HepG2 (cell line): ENCODE data around the gene LGALS4. TPM values are rescaled to one million over a fixed set of nuclear protein-coding genes. Genes with fewer than 3 reads are reported as not detected.

Experiments
- ASH2L ChIP-seq: fragments of 300-600, 200-600 bp; sonication (generic); IDR thresholded peaks from 2 replicates; pipeline ENCODE4 v1.7.0; 2017; ENCODE audit warnings: low read depth, mild to moderate bottlenecking, moderate library complexity, mixed read lengths, low read length; ENCODE audit not compliant: insufficient read length
- CEBPB ChIP-seq: IDR thresholded peaks from 2 replicates; pipeline ENCODE4 v1.6.1; 2011; ENCODE audit warnings: low read depth, low read length, improper control_type of control experiment, borderline replicate concordance
- CHCHD3 ChIP-seq: sonication (generic); formaldehyde crosslinking; IDR thresholded peaks from 2 replicates; pipeline ENCODE4 v1.8.0; 2022; ENCODE audit warnings: mild to moderate bottlenecking, missing genetic modification reagents, moderate library complexity
- FOXJ3 ChIP-seq: sonication (generic); formaldehyde crosslinking; IDR thresholded peaks from 2 replicates; pipeline ENCODE4 v1.4.0; 2020; ENCODE audit warnings: missing genetic modification reagents, mild to moderate bottlenecking, borderline replicate concordance
- KAT2B ChIP-seq: fragments of 150-350 bp; IDR thresholded peaks from 2 replicates; pipeline ENCODE4 v1.6.1; 2014; ENCODE audit warnings: low read depth, low read length, borderline replicate concordance
- KIAA2018 ChIP-seq: sonication (generic); formaldehyde crosslinking; IDR thresholded peaks from 2 replicates; pipeline ENCODE4 v1.5.0; 2020; ENCODE audit warnings: mild to moderate bottlenecking, missing genetic modification reagents, borderline replicate concordance
- MAZ ChIP-seq, 2 experiments: sonication (generic) in 1 of 2; formaldehyde crosslinking in 1 of 2; IDR thresholded peaks; 2 replicates each; pipeline versions ENCODE4 v1.5.0 to v1.6.1; 2012 to 2020; ENCODE audit warnings: low read depth in 2 of 2, mild to moderate bottlenecking in 2 of 2, borderline replicate concordance in 1 of 2, improper control_type of control experiment in 1 of 2, low read length in 1 of 2, missing genetic modification reagents in 1 of 2, moderate library complexity in 1 of 2
- MXD4 ChIP-seq: IDR thresholded peaks from 2 replicates; pipeline ENCODE4 v1.6.1; 2016; ENCODE audit warnings: mild to moderate bottlenecking, missing biosample characterization, missing genetic modification reagents
- NRL ChIP-seq: sonication (generic); formaldehyde crosslinking; IDR thresholded peaks from 2 replicates; pipeline ENCODE4 v1.5.0; 2020; ENCODE audit warnings: missing genetic modification reagents, mild to moderate bottlenecking, moderate library complexity, borderline replicate concordance
- SCMH1 ChIP-seq: sonication (generic); formaldehyde crosslinking; IDR thresholded peaks from 2 replicates; pipeline ENCODE4 v1.9.0; 2021; ENCODE audit warnings: missing genetic modification reagents, mild to moderate bottlenecking, borderline replicate concordance
- SP2 ChIP-seq: sonication (generic); formaldehyde crosslinking; IDR thresholded peaks from 2 replicates; pipeline ENCODE4 v1.5.1; 2020; ENCODE audit warnings: mild to moderate bottlenecking, missing genetic modification reagents
- THAP11 ChIP-seq: IDR thresholded peaks from 2 replicates; pipeline ENCODE4 v1.6.1; 2016; ENCODE audit warnings: missing biosample characterization, missing genetic modification reagents
- ZBTB21 ChIP-seq: sonication (generic); formaldehyde crosslinking; IDR thresholded peaks from 2 replicates; pipeline ENCODE4 v1.4.0; 2020; ENCODE audit warnings: missing genetic modification reagents
- ZNF101 ChIP-seq: sonication (generic); formaldehyde crosslinking; IDR thresholded peaks from 2 replicates; pipeline ENCODE4 v1.4.0; 2020; ENCODE audit warnings: mild to moderate bottlenecking, low read depth, missing genetic modification reagents, borderline replicate concordance
- ZNF317 ChIP-seq: sonication (generic); formaldehyde crosslinking; IDR thresholded peaks from 2 replicates; pipeline ENCODE4 v1.5.0; 2020; ENCODE audit warnings: mild to moderate bottlenecking, missing genetic modification reagents
- ZSCAN5A ChIP-seq: sonication (generic); formaldehyde crosslinking; IDR thresholded peaks from 2 replicates; pipeline ENCODE4 v1.8.0; 2022; ENCODE audit warnings: mild to moderate bottlenecking, missing genetic modification reagents, borderline replicate concordance
- polyA plus RNA-seq, 8 experiments: library from polyadenylated mRNA; depleted of rRNA in 3 of 8; stranded (reverse) in 7 of 8; unstranded in 1 of 8; fragments of >200 nt; fragmentation: Illumina TruSeq in 4 of 8; extraction: Trizol in 4 of 8; gene quantifications; 2 replicates each; pipeline versions ENCODE4 v1.2.1 to v1.2.3, GENCODE V29; 2011 to 2016; ENCODE audit warnings: low read depth in 4 of 8, missing spikeins in 1 of 8, mixed read lengths in 1 of 8; ENCODE audit not compliant: insufficient read depth in 1 of 8
- total RNA-seq, 5 experiments: library from RNA; depleted of rRNA; stranded (reverse); fragments of >200 nt; fragmentation: Illumina TruSeq; extraction: Trizol; gene quantifications; 2 replicates each; pipeline ENCODE4 v1.2.3, GENCODE V29; 2016; ENCODE audit warnings: low read depth in 1 of 5
- TF ChIP-seq, protein P1 (sequence below): sonication (generic); formaldehyde crosslinking; IDR thresholded peaks from 2 replicates; pipeline ENCODE4 v1.9.0; 2021; ENCODE audit warnings: missing genetic modification reagents, mild to moderate bottlenecking, borderline replicate concordance

The LGALS4 gene
- total and polyA plus RNA-seq, 2 of the 13 experiments (the other 11 are each of a cell fraction or from before 2014, with no cell fraction given), result 0.24 to 0.71 TPM

DNA sequence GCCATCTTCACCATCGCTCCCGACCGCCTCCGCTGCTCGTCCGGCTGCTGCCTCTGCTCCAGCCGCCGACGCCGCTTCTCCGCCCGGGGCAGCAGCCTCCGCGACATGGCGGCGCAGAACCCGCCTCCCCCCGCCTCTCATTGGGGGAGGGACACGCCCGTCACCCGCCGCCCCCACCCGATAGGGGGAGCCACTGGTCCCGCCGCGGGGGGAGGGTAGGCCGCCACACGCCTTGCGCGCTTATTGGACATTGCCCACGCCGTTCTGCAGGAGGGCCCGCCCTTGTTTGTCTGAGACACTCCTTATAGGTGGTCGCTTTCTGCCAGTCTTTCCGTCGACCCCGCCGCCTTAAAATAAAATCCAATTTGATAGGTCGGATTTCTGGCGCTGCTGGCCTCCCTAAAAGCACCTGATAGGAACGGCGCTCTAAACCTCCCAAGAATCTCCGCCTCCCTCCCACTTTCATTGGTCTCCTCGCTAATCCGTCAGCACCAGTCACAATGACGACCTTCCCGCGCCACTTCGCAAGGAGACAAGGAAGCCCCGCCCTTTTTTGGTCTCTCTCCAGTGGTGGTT lies 37.2 kb upstream of the LGALS4 start, which contains the start of gene HNRNPL (continued):
- TF ChIP-seq ZBTB21 (CRISPR knock-in tag), result peak; percentile 90
- peak; percentile 12 for TF ChIP-seq ASH2L
- TF ChIP-seq THAP11 (CRISPR knock-in tag), result peak; percentile 90
- TF ChIP-seq CHCHD3 (CRISPR knock-in tag), result no peak
- TF ChIP-seq MAZ (IDR thresholded peaks at IDR 0.05; ENCODE audit: borderline replicate concordance, low read depth, low read length), result peak; percentile 66; the same call in 1 of the 2 replicates
- peak; percentile 25; the same call in 1 of the 2 replicates for TF ChIP-seq MAZ (CRISPR knock-in tag; IDR thresholded peaks at IDR 0.05; ENCODE audit: low read depth)
- 0 out of 2 replicates have a peak, but pooled peaks have one; percentile 73 for TF ChIP-seq ZNF101 (CRISPR knock-in tag)
- TF ChIP-seq SP2, result peak; percentile 98
- TF ChIP-seq ZNF317 (CRISPR knock-in tag), result no peak
- no peak for TF ChIP-seq KAT2B
- TF ChIP-seq KIAA2018, result no peak
- no peak for TF ChIP-seq SCMH1 (CRISPR knock-in tag)
- no peak; the same call in 1 of the 2 replicates for TF ChIP-seq NRL (CRISPR knock-in tag)
- TF ChIP-seq MXD4 (CRISPR knock-in tag), result no peak
- TF ChIP-seq, protein P1, sequence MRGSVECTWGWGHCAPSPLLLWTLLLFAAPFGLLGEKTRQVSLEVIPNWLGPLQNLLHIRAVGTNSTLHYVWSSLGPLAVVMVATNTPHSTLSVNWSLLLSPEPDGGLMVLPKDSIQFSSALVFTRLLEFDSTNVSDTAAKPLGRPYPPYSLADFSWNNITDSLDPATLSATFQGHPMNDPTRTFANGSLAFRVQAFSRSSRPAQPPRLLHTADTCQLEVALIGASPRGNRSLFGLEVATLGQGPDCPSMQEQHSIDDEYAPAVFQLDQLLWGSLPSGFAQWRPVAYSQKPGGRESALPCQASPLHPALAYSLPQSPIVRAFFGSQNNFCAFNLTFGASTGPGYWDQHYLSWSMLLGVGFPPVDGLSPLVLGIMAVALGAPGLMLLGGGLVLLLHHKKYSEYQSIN (CRISPR knock-in tag), result no peak
- no peak for TF ChIP-seq CEBPB
- TF ChIP-seq ZSCAN5A (CRISPR knock-in tag), result no peak
- TF ChIP-seq FOXJ3 (CRISPR knock-in tag), result no peak
